SK-N-SH (cell line): ENCODE data around the gene DGCR2. TPM values are rescaled to one million over a fixed set of nuclear protein-coding genes. Genes with fewer than 3 reads are reported as not detected.
"Not testable (repeated sequence)": the region's sequence is repeated elsewhere in the genome, so short reads cannot be mapped to it uniquely, and the experiment has no call there.

ENCODE experiments used
- CTCF ChIA-PET: fragments of 300-600, 350-600 bp; formaldehyde crosslinking; extraction: SDS; loops from one replicate; lab custom pipeline; 2021; lab: Yijun Ruan, JAX
- POLR2A ChIA-PET: fragments of 350-600 bp; sonication (Branson Sonifier 250); formaldehyde crosslinking; extraction: SDS; loops from one replicate; lab custom pipeline; 2020; ENCODE audit warnings: antibody characterized with exemption, inconsistent platforms; lab: Yijun Ruan, JAX
- DNase-seq: peaks from one replicate; pipeline ENCODE4 v3.0.0; 2012
- H2AFZ ChIP-seq: fragments of 200-600 bp; sonication (generic); 2 replicates; pipeline ENCODE4 v1.8.1; 2016; ENCODE audit warnings: antibody characterized with exemption, mild to moderate bottlenecking, low read depth
- H3F3A ChIP-seq: fragments of 200-600 bp; sonication (generic); replicated peaks from 2 replicates; pipeline ENCODE3; 2016; ENCODE audit warnings: antibody characterized with exemption, mild to moderate bottlenecking; ENCODE audit not compliant: insufficient read depth
- H3K27ac ChIP-seq, 2 experiments: fragments of 200-500 bp in 1 of 2; fragments of 200-600 bp in 1 of 2; sonication (Bioruptor generic) in 1 of 2; sonication (generic), shearing (Covaris generic) in 1 of 2; 2 replicates each; pipeline versions ENCODE4 v1.5.1 to v1.6.1; 2014 to 2016; ENCODE audit warnings: low read depth in 2 of 2, inconsistent platforms in 1 of 2, low read length in 1 of 2, mild to moderate bottlenecking in 1 of 2, mixed read lengths in 1 of 2
- H3K27me3 ChIP-seq: fragments of 200-600 bp; sonication (generic), shearing (Covaris generic); 2 replicates; pipeline ENCODE4 v1.6.1; 2016; ENCODE audit warnings: mixed run types; ENCODE audit not compliant: insufficient read depth
- H3K36me3 ChIP-seq, 2 experiments: fragments of 200-500 bp in 1 of 2; fragments of 200-600 bp in 1 of 2; sonication (Bioruptor generic) in 1 of 2; sonication (generic) in 1 of 2; replicated peaks in 1 of 2; 2 replicates each; pipeline versions ENCODE3 to v1.5.1; 2014 to 2016; ENCODE audit warnings: low read length in 1 of 2, mild to moderate bottlenecking in 1 of 2; ENCODE audit not compliant: insufficient read depth in 2 of 2, control insufficient read depth in 1 of 2
- H3K4me1 ChIP-seq, 2 experiments: fragments of 200-500 bp in 1 of 2; fragments of 200-600 bp in 1 of 2; sonication (Bioruptor generic) in 1 of 2; sonication (generic), shearing (Covaris generic) in 1 of 2; 2 replicates each; pipeline versions ENCODE4 v1.5.1 to v1.6.1; 2014 to 2016; ENCODE audit warnings: low read depth in 1 of 2, low read length in 1 of 2, mixed run types in 1 of 2; ENCODE audit not compliant: insufficient read depth in 2 of 2, control insufficient read depth in 1 of 2
- H3K4me2 ChIP-seq: fragments of 200-600 bp; sonication (generic), shearing (Covaris generic); 2 replicates; pipeline ENCODE4 v1.6.1; 2017; ENCODE audit warnings: mixed run types
- H3K4me3 ChIP-seq, 2 experiments: fragments of 200-500 bp in 1 of 2; fragments of 200-600 bp in 1 of 2; sonication (Bioruptor generic) in 1 of 2; sonication (generic), shearing (Covaris generic) in 1 of 2; 2 replicates each; pipeline versions ENCODE4 v1.5.1 to v1.8.1; 2014 to 2016; ENCODE audit warnings: low read depth in 2 of 2, inconsistent platforms in 1 of 2, low read length in 1 of 2, mild to moderate bottlenecking in 1 of 2, mixed read lengths in 1 of 2, moderate library complexity in 1 of 2
- H3K79me2 ChIP-seq: fragments of 200-600 bp; sonication (generic); 2 replicates; pipeline ENCODE4 v1.8.1; 2017; ENCODE audit warnings: mild to moderate bottlenecking; ENCODE audit not compliant: insufficient read depth
- H3K9ac ChIP-seq: fragments of 200-600 bp; sonication (generic); 2 replicates; pipeline ENCODE4 v1.6.1; 2017; ENCODE audit warnings: mixed run types
- H3K9me2 ChIP-seq: fragments of 200-600 bp; sonication (generic); 2 replicates; pipeline ENCODE4 v1.6.1; 2017; ENCODE audit warnings: mixed run types
- H3K9me3 ChIP-seq: fragments of 200-600 bp; sonication (generic); 2 replicates; pipeline ENCODE4 v1.6.1; 2017; ENCODE audit warnings: mixed run types, mild to moderate bottlenecking, moderate library complexity
- H4K20me1 ChIP-seq: fragments of 200-600 bp; sonication (generic); 2 replicates; pipeline ENCODE4 v1.6.1; 2017; ENCODE audit warnings: mild to moderate bottlenecking, mixed run types; ENCODE audit not compliant: insufficient read depth
- ELF1 ChIP-seq: IDR thresholded peaks from 2 replicates; pipeline ENCODE4 v1.4.0; 2012
- EZH2phosphoT487 ChIP-seq: fragments of 200-600 bp; sonication (generic); IDR thresholded peaks from 2 replicates; pipeline ENCODE4 v1.6.1; 2017; ENCODE audit warnings: low read depth, mixed run types, mild to moderate bottlenecking, antibody characterized with exemption, moderate library complexity, borderline replicate concordance
- FOSL2 ChIP-seq: IDR thresholded peaks from 2 replicates; pipeline ENCODE4 v1.4.0; 2012; ENCODE audit warnings: low read depth, mild to moderate bottlenecking, moderate library complexity, borderline replicate concordance
- FOXJ3 ChIP-seq: sonication (generic); formaldehyde crosslinking; IDR thresholded peaks from 2 replicates; pipeline ENCODE4 v1.5.1; 2020; ENCODE audit warnings: mild to moderate bottlenecking, missing genetic modification reagents
- GATA2 ChIP-seq: sonication (generic); formaldehyde crosslinking; IDR thresholded peaks from 2 replicates; pipeline ENCODE4 v1.5.0; 2020; ENCODE audit warnings: mild to moderate bottlenecking, missing genetic modification reagents
- JUND ChIP-seq: IDR thresholded peaks from 2 replicates; pipeline ENCODE4 v1.4.0; 2012
- MXI1 ChIP-seq: IDR thresholded peaks from 2 replicates; pipeline ENCODE4 v1.6.1; 2012; ENCODE audit warnings: mild to moderate bottlenecking, low read depth, low read length, improper control_type of control experiment
- PBX3 ChIP-seq: IDR thresholded peaks from 2 replicates; pipeline ENCODE4; 2012
- RCOR1 ChIP-seq: fragments of 150-350 bp; IDR thresholded peaks from 2 replicates; pipeline ENCODE4 v1.6.1; 2017; ENCODE audit warnings: antibody characterized with exemption, low read length
- RXRA ChIP-seq: IDR thresholded peaks from 2 replicates; pipeline ENCODE4 v1.4.0; 2012; ENCODE audit warnings: low read depth, mild to moderate bottlenecking, borderline replicate concordance
- SIN3A ChIP-seq: IDR thresholded peaks from 2 replicates; pipeline ENCODE4 v1.6.1; 2012; ENCODE audit warnings: low read depth, mild to moderate bottlenecking, low read length, moderate library complexity, borderline replicate concordance
- SMC3 ChIP-seq: IDR thresholded peaks from 2 replicates; pipeline ENCODE4 v1.6.1; 2012; ENCODE audit warnings: low read depth, low read length, improper control_type of control experiment
- TAF1 ChIP-seq: IDR thresholded peaks from 2 replicates; pipeline ENCODE4 v1.6.1; 2012; ENCODE audit warnings: low read depth, mild to moderate bottlenecking, low read length, moderate library complexity, borderline replicate concordance
- TEAD4 ChIP-seq: IDR thresholded peaks from 2 replicates; pipeline ENCODE4 v1.4.0; 2012; ENCODE audit warnings: mild to moderate bottlenecking, borderline replicate concordance; ENCODE audit not compliant: insufficient read depth
- WGBS: methylation state at CpG from one replicate; pipeline ENCODE4 v1.1.6; 2017; ENCODE audit warnings: low lambda C conversion rate; 5-methylcytosine and 5-hydroxymethylcytosine counted together
- polyA plus RNA-seq, 3 experiments: library from polyadenylated mRNA; depleted of rRNA; stranded (reverse); fragments of >200 nt; gene quantifications; 2 replicates each; pipeline ENCODE4 v1.2.3, GENCODE V29; 2012

Gene DGCR2
- polyA plus RNA-seq, 1 of the 3 experiments (the other 2 are of a cell fraction): 30.4 TPM

GRCh38 chr22:19052941-19053541, 69.2 kb downstream of the DGCR2 start:
- POLR2A ChIA-PET: no interaction called here
- Histone ChIP-seq H3K36me3 (peaks cover 21 to 34% of the 10 kb centered on the region in 2 experiments), H3K4me1 (peaks cover 0 to 5% of the 10 kb centered on the region in 2 experiments; a peak in 1 of 4 replicates), H3K9me3 (no peaks in the 10 kb centered on the region), H3K9me2 (no peaks in the 10 kb centered on the region), H3K4me3 (no peak overlapping the region), H3K9ac (no peak overlapping the region), H3F3A (no peaks in the 10 kb centered on the region), H4K20me1 (no peaks in the 10 kb centered on the region), H2AFZ (no peak overlapping the region), H3K27me3 (no peaks in the 10 kb centered on the region), H3K4me2 (no peak overlapping the region), H3K27ac (no peak overlapping the region; a peak in 1 of 4 replicates), H3K79me2 (no peaks in the 10 kb centered on the region)
- no peak for DNase-seq
- WGBS: 75% methylated on average over 3 of the region's 4 CpGs
- CTCF ChIA-PET: no interaction called here
- no peak for TF ChIP-seq SIN3A

GRCh38 chr22:19051381-19052072, 70.7 kb downstream of the DGCR2 start:
- TF ChIP-seq TAF1 (no peak), JUND (no peak), EZH2phosphoT487 (no peak), FOXJ3 (CRISPR knock-in tag) (no peak), GATA2 (CRISPR knock-in tag) (peak; percentile 37), RXRA (no peak), TEAD4 (no peak), SMC3 (no peak), ELF1 (no peak), FOSL2 (no peak), MXI1 (0 out of 2 replicates have a peak, but pooled peaks have one; percentile 21), PBX3 (no peak), RCOR1 (0 out of 2 replicates have a peak, but pooled peaks have one; percentile 25)

GRCh38 chr22:19050847-19051246, 71.4 kb downstream of the DGCR2 start:
- H3K9me2 ChIP-seq, H3K4me2 ChIP-seq, H2AFZ ChIP-seq, H3F3A ChIP-seq, DNase-seq, H3K79me2 ChIP-seq, H3K4me1 ChIP-seq, H3K9me3 ChIP-seq, POLR2A ChIA-PET, H3K9ac ChIP-seq, H3K27me3 ChIP-seq, H3K27ac ChIP-seq, H4K20me1 ChIP-seq, H3K4me3 ChIP-seq: not testable (repeated sequence)
- CTCF ChIA-PET: interaction anchor here (1.1 to 1.2 kb wide), 2 partner anchors 8 to 34 kb away, joined by 3 read pairs; no protein-coding TSS in a partner anchor
- 98% methylated on average over 4 of the region's 4 CpGs for WGBS
- H3K36me3 ChIP-seq: peaks cover 33 to 47% of the 10 kb centered on the region in 2 experiments

More at GRCh38 chr22:19051381-19052072, 70.7 kb downstream of the DGCR2 start:
- Histone ChIP-seq H3K4me1 (peaks cover 0 to 5% of the 10 kb centered on the region in 2 experiments; a peak in 1 of 4 replicates), H4K20me1 (no peaks in the 10 kb centered on the region), H3K4me2 (no peak overlapping the region), H3K9ac (no peak overlapping the region), H3K27ac (peak overlapping the region in 1 of 2 experiments; percentile 45; a peak in 2 of 4 replicates), H3F3A (no peaks in the 10 kb centered on the region), H3K79me2 (no peaks in the 10 kb centered on the region), H3K27me3 (no peaks in the 10 kb centered on the region), H2AFZ (no peak overlapping the region), H3K9me3 (no peaks in the 10 kb centered on the region), H3K4me3 (no peak overlapping the region), H3K9me2 (no peaks in the 10 kb centered on the region), H3K36me3 (peaks cover 28 to 41% of the 10 kb centered on the region in 2 experiments)
- ChIA-PET CTCF (no interaction called here), POLR2A (no interaction called here)
- DNase-seq: no peak
- WGBS: 65% methylated on average over 10 of the region's 10 CpGs
